GM19025 (cell line): ENCODE results near the gene GFOD1.
"Not testable (repeated sequence)": the region's sequence is repeated elsewhere in the genome, so short reads cannot be mapped to it uniquely, and the experiment has no call there.

Experiments used
- ATAC-seq: cut with Tn5 transposase; IDR thresholded peaks from one replicate; pipeline ENCODE4 v1.9.1; 2021; ENCODE audit warnings: mild to moderate bottlenecking, low read depth, moderate library complexity; ENCODE audit not compliant: unreplicated experiment

Gene GFOD1

DNA sequence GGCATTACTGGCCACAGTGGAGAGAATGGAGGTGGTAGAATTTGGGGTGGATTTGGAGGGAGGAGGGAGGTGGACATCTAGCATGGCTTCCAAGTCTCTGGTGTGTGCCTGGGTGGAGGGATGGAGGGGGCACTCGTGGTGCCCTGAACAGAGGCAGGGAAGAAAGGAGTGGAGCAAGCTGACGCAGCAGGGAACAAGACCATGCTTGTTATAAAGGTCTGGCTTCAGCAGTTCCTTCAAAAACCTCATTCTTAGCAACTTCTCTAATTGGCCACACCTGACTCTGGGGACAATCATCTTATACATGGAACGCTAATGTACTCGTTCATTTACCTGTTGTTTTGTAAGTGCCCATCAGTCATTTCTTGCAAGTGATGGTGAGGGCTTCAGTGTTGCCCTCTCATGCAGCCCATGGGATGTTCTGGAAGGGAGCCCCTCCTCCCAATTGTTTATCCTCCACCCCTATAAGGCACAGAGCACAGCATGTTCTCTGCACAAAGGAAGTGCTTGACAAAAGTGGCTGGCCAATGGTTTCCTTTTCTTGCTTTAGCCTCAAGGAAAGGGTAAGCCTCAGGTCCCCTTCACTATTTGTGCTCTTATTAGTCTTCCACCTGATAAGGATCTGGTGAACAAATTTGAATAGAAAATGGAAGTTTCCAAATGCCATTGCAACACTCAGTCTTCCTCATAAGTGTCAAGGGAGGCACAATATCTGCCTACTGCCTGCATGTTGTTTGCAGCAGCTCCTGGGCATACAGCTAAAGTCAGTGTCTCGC lies 39.3 kb downstream of the GFOD1 start:
- ATAC-seq, result no peak

DNA sequence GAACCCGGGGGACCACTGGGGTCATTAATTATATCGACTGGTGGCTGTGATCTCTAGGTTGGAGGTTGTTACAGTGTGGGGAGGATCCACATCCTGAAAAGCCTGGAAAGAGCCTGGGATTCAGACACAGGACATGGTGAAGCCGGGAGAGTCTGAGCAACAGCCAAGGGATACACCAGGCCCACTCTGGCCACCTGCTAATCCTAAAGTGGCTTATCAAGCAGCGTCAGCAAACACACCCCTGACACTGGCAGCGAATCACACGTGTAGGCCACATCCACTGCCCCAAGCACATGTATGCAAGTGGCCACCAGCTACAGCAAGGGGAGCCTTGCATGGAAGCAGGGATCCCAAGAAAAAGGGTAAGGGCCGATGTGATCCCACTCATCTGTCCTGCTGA lies 41.0 kb downstream of the GFOD1 start:
- no peak for ATAC-seq

DNA sequence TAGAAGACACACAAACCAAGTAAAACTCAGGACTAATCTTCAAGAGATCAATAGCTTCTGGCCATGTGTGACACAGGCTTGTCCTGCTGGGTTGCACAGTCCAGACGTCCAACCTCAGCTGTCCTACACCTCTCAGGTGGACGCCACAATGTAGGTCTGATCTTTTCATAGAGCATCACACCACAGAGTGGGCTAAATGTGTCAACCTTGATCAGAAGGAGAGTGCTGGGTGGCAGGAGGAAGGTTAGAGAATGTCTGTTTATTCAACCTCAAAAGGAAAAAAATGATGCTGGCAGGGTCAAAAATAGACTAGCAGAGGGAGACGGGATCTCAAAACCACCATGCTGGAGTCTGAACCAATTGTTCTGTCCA lies 41.7 kb downstream of the GFOD1 start:
- ATAC-seq, result no peak

DNA sequence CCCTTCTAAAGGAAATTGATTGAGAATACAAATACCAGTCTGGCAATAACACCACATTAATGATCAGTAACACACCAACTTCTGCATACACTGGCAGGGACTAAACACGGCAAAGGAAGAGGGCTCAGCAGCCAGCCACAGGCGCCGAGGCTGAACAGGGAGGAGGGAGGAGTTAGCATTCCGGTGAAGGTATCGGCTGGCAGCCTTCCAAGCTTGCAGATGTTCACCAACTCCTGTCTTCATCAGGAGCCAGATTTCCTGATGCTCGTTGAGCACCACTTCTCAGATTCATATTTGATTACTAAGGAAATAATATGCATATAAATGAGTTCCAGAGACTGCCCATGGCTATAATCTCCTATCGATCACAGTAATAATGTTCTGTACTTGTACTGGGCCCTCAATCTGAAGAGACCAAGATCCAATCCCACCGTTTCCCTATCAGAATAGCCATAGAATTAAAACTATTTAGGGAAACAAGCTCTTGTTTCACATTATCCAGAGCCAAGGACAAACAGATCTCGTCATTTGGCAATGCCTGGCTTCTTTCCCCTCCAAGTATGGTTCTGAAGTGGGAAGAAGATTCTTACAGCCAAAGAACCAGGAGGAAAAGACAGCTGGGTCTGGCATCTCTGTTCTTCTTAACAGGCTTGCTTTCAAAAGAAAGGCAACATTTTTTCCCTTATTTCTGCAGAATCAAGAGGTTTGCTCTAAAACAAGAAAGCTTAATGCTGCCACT lies 42.2 kb downstream of the GFOD1 start:
- ATAC-seq, result peak; percentile 49

DNA sequence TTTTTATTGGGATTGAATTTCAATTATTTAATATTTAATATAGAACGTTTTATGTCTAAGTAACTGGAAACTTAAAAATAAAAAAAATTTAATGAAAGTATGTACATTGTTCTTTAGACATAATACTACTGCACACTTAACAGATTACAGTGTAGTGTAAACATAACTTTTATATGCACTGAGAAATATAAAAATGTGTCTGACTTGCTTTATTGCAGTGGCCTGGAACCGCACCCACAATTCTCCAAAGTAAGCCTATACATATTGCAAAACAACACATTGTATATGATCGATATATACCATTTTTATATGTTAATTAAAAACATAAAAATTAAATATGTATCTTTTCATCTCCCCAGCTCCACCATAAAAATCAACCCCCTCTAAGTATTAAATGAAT lies 42.8 kb downstream of the GFOD1 start:
- ATAC-seq, result no peak

DNA sequence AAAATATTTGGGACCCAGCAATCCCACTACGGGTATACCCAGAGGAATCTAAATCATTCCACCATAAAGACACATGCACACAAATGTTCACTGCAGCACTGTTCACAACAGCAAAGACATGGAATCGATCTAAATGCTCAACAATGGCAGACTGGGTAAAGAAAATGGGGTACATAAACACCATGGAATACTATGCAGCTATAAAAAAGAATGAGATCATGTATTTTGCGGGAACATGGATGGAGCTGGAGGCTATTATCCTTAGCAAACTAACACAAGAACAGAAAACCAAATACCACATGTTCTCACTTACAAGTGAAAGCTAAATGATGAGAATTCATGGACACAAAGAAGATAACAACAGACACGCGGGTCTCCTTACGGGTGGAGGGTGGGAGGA lies 43.4 kb downstream of the GFOD1 start:
- ATAC-seq, result not testable (repeated sequence)

DNA sequence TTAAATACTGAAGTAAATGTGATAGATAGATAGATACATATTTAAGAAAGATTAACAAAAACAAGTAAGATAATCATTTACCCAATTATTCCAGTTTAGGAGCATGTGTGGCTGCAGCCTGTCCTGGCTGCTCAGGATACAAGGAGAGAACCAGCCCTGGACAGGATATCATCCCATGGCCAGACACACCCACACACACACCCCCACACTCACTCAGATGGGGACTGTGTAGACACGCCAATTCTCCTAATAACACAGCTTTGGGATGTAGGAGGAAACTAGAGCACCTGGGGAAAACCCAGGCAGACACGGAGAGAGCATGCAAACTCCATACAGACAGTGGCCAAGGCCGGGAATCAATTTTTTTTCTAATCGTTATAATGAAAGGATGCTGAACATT lies 45.6 kb downstream of the GFOD1 start:
- no peak for ATAC-seq

DNA sequence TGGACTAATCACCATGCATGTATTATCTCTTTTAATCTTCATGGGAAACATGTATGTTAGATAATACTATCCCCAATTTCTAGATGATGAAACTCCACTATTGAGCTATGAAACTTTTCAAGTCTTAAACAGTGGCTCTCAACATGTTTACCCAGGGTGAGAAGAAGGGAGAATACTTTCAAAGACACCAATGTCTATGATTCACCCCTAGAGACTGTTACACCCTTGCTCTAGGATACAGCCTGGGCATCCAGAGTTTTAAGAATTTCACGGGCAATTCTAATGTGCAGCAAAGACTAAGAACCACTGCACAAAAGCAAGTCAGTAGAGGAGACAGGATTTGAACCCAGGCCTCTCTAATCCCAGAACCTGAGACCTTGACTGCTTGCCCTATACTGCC lies 47.8 kb downstream of the GFOD1 start:
- ATAC-seq, result no peak

DNA sequence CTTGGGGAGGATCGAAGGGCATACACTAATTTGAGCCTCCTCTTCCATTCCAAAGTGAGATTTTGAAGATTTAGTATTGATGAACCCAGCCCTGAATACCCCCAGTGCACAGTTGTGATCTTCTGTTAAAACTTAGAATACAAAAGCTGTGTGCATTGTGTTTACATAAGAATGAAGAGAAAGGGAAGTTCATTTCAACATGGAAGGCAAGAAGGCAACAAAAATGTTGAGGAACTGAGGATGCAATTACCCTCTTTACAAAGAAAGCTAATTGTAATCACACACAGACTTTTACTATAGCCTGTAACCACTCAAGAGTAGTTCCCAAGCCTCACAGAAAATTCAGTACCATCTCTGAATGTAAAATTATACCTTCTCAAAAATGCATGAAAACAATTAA lies 49.3 kb downstream of the GFOD1 start:
- no peak for ATAC-seq

DNA sequence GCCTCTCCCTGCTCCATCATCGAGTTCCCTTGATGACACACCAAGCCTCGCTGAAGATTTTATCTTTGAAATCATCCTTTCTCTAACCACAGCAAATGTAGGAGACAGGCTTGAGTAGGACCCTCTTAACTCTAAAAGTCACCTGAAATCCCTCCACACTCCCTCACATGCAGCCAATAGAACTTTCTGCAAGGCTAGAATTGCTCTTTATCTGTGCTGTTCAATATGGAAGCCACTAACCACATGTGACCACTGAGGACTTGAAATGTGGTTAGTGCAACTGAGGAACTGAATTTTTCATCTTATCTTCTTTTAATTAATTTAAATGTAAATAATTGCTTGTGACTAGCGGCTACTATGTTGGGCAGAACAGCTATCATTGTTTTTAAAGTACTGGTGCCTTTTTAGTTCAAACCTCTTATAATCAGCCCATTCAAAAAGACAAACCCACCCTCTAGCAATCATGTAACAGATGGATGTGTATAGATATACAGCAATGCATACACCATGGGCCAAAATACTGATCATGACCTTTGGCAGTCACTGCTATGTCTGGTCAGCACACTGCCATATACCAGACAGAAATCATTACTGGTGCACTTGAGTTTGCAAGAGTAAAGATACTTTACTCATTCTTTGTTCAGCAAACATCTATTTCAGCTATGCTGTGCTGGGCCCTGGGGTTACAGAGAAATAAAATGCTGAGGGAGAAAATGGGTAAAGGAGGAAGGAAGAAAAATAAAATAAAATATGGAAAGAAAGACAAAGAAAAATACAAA lies 50.0 kb downstream of the GFOD1 start:
- ATAC-seq, result no peak

DNA sequence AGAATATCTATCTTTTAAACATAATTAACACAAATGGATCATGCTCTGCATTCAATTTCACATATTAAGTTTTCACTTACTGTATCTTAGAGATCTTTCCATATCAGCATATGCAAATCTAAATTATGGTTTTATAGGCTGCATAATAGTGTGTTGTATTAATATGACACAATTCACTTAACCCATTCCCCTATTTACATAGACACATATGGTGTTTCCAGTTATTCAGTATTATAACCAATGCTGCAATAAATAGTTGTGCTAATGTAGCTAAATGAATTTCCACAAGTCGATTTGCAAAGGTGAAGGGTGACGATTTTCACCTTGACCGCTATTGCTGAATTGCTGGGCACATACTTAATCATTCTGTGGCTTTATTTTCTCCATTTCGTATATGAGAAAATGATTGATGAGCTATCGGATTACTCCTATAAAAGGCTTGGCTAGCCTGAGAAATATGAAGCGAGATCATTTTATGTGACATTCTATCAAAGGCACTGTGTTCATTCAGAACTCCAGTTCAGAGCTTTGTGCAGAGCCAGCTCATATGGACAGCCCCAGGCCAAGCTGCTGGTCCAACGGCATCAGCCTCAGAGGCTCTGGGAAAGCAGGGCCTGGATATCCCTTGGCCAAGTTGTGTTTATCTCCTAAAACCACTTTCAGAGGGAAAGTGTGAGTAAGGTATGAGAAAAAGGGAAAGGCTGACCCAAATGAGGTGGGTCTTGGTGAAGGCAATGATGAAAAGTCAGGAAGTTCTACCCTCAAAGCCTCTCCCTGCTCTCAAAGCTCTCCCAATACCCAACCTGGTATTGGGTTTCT lies 50.8 kb downstream of the GFOD1 start:
- ATAC-seq, result no peak

DNA sequence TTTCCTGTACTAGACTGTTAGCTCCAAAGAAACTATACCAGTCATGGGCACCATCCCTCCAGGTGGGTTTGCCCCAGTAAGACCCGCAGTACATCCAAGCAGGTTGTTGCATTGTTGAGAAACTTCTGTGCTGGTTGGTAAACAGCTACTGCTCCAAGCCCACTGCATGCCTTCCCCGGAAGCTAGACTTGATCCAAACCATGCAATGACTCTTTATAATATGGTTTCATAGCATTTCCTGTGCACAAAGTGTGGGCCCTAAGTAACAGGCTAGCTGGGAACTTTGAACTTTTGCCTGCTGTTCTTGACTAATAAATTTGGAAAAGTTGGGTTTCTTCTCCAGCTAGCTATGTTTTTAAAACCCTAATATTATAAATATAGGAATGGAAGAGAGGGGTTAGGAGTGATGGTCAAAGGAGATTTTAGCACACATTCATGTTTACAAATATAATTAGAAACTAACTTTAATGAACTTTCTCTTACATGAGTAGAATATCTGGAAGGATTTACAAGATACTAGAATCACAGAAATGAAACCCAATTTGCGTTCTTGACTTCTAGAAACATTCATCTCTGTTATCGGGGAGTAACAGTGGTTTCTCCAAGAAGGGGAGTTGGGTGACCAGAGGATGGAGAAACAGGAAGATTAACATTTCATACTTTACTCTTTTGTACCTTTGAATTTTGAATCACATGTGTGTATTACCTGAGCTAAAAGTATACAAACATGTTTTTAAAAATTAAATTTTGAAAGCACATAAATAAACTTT lies 51.7 kb downstream of the GFOD1 start:
- ATAC-seq, result no peak

DNA sequence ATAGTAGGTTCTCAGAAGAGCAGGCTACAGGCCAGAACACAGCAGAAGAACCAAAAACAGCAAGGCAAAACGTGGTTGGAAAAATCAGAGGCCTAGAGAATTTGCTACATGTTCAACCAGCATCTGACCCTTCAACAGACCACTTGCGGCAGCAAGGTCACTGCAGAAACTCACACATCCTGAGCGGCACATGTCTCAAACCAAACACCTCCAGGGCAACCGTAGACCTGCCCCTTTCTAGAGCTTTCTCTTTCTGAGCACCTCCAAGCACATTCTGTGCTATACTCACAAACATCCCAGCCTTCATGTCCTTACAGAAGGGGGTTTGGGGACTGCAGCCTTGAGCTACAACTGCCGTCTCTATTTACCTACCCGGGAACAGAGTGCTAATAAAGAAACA lies 52.6 kb downstream of the GFOD1 start:
- ATAC-seq, result no peak

DNA sequence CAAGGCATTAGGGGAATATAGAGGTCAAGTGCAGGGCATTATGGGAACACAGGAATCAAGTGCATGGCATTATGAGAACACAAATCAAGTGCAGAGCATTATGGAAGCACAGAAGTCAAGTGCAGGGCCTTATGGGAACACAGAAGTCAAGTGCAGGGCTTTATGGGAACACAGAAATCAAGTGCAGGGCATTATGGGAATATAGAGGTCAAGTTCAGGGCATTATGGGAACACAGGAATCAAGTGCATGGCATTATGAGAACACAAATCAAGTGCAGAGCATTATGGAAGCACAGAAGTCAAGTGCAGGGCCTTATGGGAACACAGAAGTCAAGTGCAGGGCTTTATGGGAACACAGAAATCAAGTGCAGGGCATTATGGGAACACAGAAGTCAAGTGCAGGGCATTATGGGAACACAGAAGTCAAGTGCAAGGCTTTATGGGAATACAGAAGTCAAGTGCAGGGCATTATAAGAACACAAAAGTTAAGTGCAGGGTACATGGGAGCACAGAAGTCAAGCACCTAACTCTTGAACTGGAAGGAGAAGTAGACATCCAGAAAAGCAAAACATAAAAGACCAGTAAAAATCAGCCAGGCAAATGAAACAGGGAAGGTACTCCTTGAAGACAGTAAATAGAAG lies 53.1 kb downstream of the GFOD1 start:
- ATAC-seq, result not testable (repeated sequence)

DNA sequence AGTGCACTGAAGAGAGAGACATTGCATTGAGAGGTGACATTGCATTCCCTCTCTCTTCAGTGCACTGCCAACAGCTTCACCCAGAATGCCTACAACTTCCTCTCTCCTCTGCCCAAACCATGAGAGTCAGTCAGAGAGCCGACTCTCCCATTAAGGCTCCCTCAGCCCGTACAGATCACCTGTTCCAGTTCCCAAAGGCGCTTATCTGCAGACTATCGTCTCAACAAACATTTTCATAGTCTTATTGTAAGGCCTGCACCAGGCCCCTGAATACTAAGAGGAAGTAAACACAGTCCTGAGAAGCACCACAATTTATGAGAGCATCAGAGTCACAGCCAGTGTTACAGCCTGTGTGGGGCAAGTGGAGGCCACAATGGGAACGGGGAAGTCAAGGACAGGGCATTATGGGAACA lies 53.7 kb downstream of the GFOD1 start:
- ATAC-seq, result no peak

DNA sequence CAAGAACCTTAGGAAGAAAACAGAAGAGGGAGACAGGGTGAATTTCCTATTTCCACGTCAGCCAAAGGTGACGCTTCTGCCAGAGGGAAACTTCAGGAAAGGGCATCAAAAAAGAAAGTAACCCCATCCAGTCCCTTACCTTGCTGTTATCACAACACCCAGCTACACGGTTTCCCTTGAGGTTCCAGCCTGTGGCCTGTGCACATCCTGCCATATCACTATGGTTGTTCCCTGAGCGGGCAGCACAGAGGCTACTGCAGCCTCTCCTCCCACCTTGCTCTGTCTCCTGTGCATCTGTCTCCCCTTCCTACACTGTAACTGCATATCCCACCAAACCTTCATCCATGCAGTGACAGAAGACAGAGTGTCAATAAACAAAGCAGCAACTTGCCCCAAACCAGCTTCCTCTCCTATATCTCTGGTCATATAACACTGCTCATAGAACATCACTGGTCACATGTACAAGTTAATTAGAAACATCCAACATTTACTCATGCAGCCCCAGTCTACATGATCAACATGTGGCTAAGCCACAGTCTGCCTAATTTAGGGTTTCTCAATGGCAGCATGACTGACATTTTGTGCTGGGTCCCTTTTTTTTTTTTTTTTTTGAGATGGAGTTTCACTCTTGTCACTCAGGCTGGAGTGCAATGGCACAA lies 54.7 kb downstream of the GFOD1 start:
- no peak for ATAC-seq

DNA sequence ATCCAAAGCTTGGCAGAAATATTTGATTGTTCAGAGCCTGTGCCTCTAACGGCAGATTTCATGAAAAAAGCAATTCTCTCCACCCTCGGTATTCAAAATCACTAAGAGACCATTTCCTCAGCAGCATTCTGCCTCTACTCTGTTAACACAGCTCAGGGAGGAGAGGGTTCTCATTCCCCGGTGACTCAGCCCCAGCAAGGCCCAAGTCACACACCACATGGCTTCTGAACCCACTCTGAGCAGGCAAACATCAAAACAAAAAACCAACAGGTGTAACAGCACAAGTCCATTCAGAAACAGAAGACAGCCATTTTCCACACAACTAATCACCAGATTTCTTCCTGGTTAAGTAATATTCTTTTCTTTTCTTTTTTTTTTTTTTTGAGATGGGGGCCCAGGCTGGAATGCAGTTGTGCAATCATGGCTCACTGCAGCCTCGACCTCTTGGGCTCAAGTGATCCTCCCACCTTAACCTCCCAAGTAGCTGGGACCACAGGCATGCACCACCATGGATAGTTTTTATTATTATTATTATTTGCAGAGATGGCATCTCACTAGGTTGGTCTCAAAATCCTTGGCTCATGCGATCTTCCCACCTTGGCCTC lies 55.4 kb downstream of the GFOD1 start:
- no peak for ATAC-seq

DNA sequence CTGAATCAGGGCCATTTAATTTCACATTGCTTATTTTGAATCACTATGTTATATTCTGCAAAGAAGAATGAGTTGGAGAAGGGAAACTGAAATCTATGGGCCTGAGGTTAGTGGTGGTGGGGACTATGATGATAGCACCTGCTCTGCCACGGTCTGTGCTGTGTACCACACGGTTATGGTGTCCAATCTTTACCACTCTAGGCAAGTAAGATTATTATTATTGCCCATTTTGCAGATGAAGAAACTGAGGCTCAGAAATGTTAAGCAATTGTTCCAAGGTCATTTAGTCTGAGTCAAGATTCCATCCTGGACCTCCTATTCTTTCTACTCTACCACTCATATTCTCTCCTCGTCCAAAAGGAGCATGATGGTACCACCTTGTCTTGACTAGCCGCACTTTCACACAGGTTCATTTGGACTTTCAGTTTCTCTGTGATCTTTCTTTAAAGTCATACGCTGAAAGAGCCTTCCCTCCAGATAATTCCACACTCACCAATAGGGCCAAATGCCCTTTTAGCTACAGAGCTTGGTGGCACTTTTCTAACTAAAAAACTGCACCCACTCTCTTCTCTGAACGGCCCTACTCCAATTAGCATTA lies 56.2 kb downstream of the GFOD1 start:
- no peak for ATAC-seq
